Erythroblast (primary cell): Measurements from ENCODE around the gene NMNAT2.

Source experiments
- GATA1 ChIP-seq: IDR thresholded peaks from 2 replicates; pipeline ENCODE4 v1.6.1; 2011; ENCODE audit warnings: low read depth, mild to moderate bottlenecking, control low read depth, low read length, moderate library complexity
- POLR2A ChIP-seq: IDR thresholded peaks from 2 replicates; pipeline ENCODE4 v1.6.1; 2011; ENCODE audit warnings: mild to moderate bottlenecking, low read length

DNA sequence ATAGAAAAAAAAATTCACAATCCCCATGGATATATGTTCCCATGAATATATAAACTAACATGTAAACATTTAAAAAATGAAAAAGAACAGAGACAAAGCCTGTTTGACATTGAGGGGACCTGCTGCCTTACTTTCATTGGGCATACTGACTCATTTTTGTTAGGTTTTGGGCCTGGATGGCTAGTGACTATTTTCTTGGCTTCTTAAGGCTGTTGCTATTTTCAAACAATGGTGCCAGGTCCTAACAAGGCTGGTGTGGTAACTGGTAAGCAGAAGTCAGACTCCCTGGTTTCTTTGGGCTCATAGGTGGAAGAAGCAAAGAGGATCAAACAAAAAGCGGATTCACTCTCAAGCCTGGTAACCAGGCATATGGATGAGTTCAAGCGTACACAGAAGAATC is 181.1 kb downstream of the NMNAT2 start:
- TF ChIP-seq POLR2A (no peak), GATA1 (no peak)
